GM18502 (cell line): ENCODE data around the gene TBC1D17.

ENCODE experiments used
- ATAC-seq: cut with Tn5 transposase; IDR thresholded peaks from one replicate; pipeline ENCODE4 v1.9.1; 2021; ENCODE audit warnings: mild to moderate bottlenecking; ENCODE audit not compliant: unreplicated experiment, poor library complexity

Gene TBC1D17

DNA sequence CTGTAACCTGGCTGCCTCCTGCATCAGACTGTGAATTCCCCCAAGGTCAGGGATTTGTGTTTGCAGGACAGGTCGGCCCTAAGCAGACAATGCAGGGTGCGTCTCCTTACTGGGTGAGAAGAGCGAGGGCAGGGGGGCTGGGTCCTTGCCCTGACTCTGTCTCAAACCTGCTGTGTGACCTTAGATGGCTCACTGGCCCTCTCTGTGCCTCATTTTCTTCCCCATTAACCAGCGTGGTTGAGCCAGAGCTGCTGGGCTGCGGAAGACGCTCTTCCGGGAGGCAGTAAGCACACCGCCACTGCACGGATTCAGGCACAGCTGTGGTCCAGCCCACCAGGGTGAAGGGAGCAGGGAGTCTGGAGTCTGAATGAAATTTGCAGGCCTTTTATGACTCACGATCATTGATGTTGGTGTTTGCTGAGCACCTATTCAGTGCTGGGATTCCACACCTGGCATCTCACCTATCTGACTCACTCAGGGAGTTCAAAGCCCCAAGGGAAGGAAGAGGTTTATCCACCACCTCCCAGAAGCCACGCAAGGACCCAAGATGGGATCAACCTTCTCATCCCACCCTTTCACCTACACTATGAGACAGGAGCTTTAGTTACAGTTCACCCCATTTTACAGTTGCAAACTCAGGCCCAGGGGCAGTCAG is 2.9 kb upstream of the TBC1D17 start:
- ATAC-seq, result no peak

DNA sequence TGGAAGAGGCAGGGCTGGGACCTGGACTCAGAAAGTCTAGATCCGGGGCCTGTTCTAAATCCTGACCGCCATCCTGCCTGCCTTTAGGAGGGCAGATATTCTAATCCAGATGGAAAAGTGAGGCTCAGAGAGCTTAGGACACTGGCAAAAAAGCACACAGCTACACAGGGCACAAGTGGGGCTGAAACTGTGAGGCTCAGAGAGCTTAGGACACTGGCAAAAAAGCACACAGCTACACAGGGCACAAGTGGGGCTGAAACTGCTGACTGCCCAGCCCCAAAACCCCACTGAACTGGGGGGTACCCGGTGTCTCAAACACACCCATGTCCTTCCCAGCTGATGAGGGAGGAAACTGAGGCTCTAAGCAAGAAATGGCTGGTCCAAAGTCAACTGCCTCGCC is 2.3 kb upstream of the TBC1D17 start:
- ATAC-seq, result no peak

DNA sequence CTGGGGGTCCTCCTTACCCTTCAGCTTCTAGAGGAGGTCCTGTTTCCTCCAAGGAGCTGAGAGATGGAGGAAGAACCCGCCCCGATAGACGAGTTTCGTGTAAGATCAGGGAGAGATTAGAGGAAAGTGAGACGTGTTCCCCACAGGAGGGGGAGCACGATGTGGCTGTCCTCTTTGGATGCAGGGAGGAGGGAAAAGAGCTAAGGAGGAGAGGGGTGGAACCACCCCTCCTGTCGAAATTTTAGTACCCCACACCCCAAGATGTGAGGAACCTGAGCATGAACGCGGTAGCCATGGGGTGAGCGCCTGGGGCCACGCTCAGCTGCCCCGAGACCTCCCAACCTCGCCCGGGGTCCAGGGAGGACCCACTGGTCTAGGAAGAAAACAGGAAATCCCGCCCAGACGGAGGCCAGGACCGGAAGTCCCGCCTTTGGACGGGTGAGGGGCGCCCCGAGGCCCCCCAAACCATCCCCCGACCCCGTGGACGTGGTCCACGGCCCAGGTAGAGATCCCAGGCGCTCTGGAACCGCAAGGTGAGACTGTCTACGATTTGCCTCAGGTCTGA is 1.6 kb upstream of the TBC1D17 start:
- ATAC-seq, result no peak

DNA sequence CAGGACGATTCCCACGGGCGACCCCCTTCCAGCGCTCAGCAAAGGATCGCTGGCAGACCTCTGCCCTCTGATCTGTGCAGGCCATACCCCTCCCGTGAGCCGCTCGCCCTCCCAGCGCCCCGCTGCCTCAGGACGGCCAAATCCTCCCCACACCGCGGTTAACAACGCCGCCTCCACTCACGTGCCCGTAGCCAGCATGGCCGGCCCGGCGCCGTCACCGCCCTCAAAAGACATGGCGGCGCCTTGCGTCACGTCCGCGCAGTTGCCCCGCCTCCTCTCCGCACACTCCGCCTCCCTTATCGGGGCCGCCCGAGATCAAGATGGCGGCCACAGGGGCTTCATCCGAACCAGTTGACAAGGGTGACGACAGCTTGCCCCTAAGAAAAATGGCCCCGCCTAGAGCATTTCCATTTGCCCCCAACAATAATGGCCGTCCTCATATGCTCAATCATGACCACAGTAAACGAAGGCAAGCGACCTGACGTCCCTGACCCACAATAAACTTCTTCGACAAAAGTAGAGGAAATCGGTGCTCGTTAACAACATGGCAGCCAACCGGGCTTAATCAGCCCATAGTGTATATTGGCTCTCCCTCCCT is 981 bp upstream of the TBC1D17 start:
- ATAC-seq, result peak; percentile 55

DNA sequence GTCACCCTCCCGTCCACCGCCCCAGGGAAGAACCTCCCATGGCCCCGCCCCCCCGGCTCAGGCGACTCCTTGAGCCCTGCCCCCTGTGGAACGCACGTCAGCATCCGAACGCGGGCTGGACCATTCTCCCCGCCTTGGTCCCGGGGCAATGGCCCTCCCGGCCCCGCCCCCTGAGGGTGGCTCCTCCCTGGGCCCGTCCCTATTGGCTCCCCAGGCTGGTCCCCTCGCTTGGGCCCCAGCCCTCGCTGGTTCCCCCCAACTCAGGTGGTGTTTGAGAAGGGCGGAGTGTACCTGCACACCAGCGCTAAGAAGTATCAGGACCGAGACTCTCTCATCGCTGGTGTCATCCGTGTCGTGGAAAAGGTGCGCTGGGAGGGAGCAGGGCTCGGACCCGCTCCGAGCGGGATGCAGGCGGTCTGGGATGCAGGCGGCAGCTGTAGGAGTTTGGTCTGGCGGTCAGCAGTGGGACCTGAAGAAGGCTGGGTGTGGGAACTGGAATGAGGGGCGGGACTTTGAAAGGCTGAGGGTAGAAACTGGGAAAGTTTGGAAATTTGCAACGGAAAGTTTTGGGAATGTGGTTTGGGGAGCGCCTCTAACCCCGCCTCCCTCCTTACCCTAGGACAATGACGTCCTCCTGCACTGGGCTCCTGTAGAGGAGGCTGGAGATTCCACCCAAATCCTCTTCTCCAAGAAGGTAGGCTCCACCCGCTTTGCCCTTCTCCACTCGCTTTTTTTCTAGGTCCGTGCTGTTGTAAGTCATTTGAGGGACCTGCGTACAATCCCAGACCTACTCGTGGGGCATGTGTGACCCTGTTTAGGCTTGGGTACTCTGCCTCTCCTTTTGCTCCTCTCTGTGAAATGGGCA is 609 bp downstream of the TBC1D17 start:
- peak; percentile 48 for ATAC-seq

- no peak for ATAC-seq
Measured at GRCh38 chr19:49878744-49879070, 1.2 kb downstream of the TBC1D17 start.

DNA sequence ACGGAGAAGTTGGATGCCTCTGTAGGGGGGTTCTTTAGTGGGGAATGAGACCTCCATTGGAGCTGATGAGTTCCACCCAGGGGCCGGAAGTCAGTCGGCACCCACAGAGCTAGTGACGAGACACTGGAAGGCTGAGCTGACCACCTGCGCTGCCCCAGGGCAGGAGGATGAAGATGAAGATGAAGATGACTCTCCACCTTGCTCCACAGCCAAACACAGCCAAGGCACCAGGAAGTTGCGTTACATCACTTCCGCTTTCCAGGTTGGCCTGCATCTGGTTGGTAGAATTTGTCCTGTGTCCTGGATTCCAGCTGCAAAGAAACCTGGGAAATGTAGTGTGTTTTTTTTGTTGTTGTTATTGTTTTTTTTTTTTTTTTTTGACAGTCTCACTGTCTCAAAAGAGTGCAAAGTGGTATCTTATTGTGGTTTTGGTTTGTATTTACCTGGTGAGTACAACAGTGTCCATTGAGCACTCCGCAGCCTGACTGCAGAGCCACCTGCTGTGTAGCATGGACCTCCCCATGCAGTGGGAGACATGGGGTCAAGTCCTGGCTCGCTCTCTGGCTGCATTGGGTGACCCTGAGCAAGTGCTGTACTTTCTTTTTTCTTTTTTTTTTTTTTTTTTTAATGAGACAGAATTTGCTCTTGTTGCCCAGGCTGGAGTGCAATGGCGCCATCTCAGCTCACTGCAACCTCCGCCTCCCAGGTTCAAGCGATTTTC is 1.9 kb downstream of the TBC1D17 start:
- ATAC-seq, result no peak

- ATAC-seq, result no peak
Measured at GRCh38 chr19:49880162-49880869, 2.8 kb downstream of the TBC1D17 start.

DNA sequence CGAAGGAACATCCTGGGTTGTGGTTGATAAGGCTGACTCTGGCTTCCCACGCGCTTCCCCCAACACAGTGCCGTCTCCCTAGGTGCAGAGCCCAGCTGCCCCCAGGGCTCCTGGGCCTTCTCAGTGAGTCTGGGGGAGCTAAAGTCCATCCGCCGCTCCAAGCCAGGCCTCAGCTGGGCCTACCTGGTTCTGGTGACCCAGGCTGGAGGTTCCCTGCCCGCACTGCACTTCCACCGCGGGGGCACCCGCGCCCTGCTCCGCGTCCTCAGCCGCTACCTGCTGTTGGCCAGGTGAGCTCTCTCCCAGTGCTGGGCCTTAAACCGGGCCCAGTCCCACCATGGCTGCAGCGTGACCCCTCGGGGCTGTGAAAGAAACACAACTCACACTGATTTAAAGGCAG is 3.7 kb downstream of the TBC1D17 start:
- ATAC-seq, result no peak

- no peak for ATAC-seq
Measured at GRCh38 chr19:49881672-49882394, 4.3 kb downstream of the TBC1D17 start.

DNA sequence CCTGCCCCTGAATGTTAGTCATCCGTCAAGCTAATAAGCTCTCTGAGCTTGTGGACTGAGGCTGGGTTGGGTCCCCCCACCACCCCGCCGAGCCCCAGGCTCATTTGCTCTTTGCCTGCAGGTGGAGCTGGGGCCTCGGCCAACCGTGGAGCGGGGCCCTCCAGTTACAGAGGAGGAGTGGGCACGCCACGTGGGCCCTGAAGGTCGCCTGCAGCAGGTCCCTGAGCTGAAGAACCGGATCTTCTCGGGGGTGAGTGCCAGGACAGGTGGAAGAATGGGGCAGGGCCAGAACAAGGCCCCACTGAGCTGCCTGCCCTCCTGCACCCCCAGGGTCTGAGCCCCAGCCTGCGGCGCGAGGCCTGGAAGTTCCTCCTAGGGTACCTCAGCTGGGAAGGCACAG is 5.1 kb downstream of the TBC1D17 start:
- ATAC-seq, result no peak

- ATAC-seq, result no peak
Measured at GRCh38 chr19:49883094-49883493, 5.6 kb downstream of the TBC1D17 start.

DNA sequence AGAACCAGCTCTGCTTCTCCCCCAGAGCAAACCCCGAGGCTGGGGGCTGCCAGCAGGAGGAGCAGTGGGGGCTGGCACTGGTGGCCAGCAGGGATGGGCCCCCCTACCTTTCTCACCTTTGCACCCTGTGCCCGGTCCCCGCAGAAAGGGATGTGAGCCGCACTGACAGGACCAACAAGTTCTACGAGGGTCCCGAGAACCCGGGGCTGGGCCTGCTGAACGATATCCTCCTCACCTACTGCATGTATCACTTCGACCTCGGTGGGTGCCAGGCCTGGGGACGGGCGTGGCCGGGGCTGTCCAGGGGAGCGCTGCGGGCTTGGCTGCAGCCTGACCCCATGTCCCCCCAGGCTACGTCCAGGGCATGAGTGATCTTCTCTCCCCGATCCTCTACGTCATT is 6.6 kb downstream of the TBC1D17 start:
- ATAC-seq, result no peak

- no peak for ATAC-seq
Measured at GRCh38 chr19:49884760-49885159, 7.3 kb downstream of the TBC1D17 start.

DNA sequence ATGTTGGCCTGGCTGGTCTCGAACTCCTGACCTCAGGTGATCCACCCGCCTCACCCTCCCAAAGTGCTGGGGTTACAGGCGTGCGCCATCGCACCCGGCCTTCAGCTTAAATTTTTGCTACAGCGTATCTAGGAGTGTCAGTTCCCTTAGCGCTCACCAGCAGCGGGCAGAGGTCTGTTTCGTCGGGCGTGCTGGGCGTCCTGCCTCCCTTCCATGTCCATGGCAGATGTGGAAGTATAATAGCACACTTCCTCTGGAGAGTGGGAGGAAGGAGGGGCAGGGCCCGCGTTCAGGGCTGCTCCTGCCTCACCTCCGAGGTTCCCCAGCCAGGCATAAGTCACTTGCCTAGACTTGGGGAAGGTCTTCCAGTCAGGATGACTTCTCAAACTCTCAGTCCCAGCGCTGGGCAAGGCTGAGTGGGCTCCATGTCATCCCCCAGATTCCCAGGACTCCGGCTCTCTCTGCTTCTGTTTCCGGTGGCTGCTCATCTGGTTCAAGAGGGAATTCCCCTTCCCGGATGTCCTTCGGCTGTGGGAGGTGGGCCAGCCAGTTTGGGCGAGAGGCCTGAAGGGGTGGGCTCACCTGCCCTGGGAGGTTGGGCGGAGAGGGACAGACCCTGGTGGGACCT is 9.6 kb downstream of the TBC1D17 start:
- no peak for ATAC-seq

DNA sequence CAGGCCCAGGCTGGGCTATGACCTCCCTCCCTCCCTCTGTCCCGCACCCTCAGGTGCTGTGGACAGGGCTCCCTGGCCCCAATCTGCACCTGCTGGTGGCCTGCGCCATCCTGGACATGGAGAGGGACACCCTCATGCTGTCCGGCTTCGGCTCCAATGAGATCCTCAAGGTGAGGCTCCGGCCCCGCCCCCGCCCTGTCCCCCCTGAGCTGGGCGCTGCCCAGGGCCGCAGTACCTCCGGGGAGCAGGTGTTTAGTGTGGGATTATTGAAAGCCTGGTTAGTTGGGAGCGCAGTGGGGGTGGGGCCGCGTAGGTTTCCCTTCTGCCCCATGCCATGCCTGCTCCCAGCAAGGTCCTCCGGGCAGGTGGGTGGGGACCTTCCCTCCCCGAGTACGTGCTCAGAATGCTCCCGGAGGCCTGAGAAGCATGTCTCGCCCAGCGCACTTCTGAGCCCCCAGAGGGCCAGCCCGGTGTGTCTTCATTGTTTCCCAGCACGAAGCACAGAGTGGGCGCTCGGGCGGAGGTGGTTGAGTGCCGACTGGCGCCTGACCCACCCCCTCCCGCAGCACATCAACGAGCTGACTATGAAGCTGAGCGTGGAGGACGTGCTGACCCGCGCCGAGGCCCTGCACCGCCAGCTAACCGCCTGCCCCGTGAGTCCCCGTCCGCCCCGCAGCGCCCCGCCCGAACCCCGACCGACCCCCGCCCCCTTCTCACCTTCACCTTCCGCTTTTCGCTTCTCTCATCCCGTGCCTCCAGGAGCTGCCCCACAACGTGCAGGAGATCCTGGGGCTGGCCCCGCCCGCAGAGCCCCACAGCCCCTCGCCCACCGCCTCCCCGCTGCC is 10.4 kb downstream of the TBC1D17 start:
- ATAC-seq, result no peak

DNA sequence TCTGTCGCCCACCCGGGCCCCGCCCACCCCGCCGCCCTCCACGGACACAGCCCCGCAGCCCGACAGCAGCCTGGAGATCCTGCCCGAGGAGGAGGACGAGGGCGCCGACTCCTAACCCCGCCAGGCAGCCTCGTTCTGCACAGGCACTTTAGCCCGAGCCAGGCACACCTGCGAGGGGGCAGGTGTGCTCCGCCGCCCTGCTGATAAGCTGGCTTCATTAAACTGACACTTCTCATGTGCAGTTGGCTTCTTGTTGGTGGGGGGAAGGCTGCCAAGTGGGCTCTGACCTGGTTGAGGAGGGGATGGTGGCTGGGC is 11.0 kb downstream of the TBC1D17 start:
- ATAC-seq, result no peak

DNA sequence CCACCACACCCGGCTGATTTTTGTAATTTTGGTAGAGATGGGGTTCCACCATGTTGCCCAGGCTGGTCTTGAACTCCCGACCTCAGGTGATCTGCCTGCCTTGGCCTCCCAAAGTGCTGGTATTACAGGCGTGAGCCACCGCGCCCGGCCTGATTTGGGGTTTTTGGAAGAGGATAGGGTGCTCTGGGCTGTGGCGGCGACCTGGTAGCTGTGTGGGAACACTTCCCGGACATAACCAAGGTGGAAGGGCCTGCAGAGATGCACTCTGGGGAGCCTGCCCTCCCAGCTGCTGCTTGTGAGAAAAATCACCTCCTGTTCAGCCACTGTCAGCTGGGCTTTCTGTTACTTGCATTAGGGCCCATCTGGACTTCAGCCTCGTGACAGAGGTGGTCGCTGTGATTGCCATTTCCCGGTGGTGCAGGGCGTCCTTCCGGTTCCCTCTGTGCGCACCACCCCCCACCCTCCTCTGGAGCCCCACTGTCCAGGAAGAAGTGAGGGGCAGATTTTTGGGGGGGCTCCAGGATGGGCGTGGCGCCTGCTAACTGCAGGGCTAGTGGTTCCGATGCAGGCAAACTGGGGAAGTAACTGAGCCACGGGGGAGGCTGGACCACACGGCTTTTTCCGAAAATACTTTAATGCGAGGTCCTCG is 11.7 kb downstream of the TBC1D17 start:
- no peak for ATAC-seq
